HG02610 (cell line): ENCODE measurements around the gene MAP3K14.
"Not testable (repeated sequence)": the region's sequence is repeated elsewhere in the genome, so short reads cannot be mapped to it uniquely, and the experiment has no call there.

ENCODE experiments used
- ATAC-seq: cut with Tn5 transposase; IDR thresholded peaks from one replicate; pipeline ENCODE4 v1.9.1; 2021; ENCODE audit warnings: mild to moderate bottlenecking, moderate library complexity; ENCODE audit not compliant: unreplicated experiment

The MAP3K14 gene

DNA sequence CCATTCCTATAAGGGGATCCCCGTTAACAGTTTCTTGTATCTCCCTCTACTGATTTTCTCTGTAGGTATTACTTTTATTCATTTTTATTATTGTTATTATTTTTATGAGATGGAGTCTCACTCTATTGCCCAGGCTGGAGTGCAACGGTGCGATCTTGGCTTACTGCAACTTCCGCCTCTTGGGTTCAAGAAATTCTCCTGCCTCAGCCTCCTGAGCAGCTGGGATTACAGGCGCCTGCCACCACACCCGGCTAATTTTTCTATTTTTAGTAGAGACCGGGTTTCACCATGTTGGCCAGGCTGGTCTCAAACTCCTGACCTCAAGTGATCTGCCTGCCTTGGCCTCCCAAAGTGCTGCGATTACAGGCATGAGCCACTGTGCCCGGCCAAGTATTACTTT lies 14.6 kb downstream of the MAP3K14 start:
- not testable (repeated sequence) for ATAC-seq

DNA sequence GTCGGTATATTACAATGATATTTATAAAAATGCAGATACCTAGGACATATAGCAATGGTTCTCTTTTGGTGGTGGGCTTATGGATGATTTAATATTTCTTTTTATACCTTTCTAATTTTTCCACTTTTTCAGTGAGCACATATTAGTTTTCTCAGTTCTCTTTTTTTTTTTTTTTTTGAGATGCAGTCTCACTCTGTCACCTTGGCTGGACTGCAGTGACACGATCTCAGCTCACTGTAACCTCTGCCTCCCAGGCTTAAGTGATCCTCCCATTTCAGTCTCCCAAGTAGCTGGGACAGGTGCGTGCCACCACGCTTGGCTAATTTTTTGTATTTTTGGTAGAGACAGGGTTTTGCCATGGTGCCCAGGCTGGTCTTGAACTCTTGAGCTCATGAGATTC lies 15.1 kb downstream of the MAP3K14 start:
- no peak for ATAC-seq

DNA sequence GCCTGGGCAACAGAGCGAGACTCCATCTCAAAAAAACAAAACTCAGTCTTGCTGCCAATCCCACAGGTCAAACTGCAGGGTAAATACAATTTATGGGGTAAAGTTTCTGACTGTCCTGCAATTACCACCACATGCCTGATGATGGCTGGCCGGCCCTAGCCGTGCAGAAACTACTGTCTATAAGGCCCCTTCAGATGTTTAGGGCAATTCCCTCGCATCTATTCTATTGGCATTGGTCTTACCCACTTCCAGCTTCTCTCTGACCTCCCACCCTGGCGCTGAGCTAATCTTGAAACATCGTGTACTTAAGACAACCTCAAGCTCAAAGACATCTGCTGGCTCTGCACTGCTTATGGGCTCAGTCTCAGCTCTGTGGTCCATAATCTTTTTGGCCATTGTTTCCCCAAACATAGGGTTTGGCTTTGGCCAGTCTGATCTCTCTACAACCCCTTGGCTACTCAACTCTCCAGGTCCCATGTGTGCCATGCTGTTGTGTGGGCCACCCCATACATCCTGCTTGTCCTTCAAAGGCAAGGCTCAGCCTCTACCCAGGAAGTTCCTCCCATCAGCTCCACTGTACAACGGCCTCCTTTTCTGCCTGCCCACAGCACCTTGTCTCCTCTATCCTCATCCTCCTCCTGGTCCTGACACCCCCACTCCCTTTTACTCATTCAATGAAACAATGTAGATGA lies 16.6 kb downstream of the MAP3K14 start:
- no peak for ATAC-seq

DNA sequence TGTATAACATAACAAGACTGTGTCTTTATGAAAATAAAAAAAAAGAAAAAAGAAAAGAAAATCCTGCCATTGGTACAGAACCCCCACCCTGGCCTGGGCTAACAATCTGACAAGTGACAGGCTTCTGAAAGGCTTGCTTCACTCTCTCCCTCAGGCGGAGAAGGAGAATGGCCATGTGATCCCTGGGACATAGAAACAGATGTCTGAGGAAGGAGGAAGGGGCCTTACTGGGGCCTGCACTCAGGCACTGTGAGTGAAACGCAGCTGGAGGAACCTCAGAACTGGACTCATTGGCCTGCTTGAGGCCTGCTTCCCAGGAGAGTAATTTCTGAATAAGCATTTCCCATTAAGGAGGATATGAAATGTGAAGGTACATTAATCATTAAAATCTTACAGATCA lies 17.5 kb downstream of the MAP3K14 start:
- ATAC-seq, result no peak

DNA sequence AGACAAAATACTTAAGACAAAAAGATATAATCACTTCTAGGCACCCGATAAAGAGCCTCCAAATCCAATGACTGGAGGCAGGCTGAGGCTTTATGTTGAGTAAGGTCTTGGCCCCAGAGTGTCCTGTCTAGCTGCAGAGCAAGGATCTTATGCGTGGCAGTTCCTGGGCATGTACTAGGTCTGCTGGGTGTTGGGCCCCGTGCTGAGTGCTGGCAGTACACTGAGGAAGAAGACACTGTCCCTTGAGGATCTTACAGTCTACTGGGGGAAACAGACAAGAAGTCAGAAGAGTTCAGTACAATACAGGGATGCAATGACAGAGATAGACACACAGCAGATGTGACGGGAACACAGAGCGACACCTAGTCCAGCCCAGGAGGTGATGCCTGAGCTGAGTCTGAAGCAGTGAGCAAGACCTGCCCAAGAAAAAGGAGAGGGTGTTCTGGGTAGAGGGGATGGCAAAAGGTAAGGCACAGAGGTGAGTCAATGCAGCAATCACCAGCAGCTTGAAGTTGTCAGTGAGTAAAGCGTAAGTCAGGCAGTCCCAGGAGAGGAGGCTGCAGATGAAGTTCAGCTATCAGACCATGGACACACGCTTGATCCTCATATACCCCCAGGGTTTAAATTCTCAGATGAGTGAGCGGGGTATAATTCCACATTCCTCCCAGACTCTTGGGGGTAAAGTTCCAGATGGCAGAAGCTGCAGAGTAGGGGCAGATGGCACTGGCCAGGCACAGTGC lies 18.1 kb downstream of the MAP3K14 start:
- no peak for ATAC-seq

DNA sequence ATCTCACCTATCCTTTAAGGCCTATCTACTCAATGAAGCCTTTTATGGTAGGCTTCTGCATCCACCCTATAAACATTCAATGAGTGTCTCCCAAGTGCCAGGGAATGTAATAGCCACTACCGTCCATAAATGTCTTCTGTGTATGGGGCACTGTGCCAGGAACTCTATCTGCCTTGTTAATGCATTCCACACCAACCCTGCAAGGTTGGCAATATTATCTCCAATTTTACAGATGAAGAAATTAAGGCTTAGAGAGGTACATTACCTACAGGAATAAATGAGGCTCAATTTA lies 20.0 kb downstream of the MAP3K14 start:
- ATAC-seq, result no peak

DNA sequence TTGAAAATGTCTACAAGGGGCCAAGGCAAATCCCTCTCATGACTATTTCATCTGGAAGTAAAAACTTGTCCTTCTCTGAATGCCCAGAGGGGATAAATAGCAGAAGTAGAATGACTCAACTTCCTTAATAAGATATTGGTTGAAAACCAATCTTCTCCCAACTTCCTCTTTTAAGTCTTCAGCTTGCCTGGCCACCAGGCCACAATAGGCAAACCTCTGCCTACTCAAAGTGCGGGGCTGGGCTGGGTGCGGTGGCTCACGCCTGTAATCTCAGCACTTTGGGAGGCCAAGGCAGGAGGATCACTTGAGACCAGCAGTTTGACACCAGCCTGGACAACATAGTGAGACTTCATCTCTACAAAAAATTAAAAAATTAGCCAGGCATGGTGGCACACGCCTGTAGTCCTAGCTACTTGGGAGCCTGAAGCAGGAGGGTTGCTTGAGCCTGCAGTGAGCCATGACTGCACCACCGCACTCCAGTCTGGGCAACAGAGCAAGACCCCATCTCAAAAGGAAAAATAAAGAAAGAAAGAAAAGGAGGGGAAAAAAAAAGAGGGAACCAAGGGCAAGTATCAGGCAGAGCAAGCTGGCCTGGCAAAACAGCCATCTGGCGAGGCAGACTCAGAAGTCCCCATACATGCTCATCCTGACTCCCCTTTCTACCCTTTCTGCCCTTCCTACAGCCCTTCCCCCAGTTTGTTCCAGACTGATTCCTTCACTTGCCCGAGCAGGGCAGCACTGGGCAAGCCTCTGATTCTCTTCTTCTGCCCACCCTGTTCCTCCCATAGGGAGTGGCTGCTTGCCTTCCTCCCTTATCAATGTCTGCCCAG lies 20.6 kb downstream of the MAP3K14 start:
- ATAC-seq, result peak; percentile 38

DNA sequence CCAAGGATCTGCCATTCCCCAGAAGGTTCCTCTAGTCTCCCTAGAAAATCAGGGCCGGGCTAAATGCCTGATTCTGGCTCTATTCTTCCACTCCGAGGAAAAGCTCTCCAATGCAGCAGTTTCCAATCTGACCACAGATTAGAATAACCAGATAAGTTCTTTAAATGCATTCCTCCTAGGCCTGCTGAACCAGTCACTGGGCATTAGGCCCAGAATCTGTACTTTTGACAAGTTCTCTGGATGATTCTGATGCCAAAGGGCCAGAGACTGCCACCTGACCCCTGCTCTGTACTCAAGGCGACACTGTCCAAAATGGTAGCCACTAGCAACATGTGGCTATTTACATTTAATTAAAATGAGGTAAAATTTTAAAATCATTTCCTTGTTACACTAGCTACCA lies 22.3 kb downstream of the MAP3K14 start:
- no peak for ATAC-seq

DNA sequence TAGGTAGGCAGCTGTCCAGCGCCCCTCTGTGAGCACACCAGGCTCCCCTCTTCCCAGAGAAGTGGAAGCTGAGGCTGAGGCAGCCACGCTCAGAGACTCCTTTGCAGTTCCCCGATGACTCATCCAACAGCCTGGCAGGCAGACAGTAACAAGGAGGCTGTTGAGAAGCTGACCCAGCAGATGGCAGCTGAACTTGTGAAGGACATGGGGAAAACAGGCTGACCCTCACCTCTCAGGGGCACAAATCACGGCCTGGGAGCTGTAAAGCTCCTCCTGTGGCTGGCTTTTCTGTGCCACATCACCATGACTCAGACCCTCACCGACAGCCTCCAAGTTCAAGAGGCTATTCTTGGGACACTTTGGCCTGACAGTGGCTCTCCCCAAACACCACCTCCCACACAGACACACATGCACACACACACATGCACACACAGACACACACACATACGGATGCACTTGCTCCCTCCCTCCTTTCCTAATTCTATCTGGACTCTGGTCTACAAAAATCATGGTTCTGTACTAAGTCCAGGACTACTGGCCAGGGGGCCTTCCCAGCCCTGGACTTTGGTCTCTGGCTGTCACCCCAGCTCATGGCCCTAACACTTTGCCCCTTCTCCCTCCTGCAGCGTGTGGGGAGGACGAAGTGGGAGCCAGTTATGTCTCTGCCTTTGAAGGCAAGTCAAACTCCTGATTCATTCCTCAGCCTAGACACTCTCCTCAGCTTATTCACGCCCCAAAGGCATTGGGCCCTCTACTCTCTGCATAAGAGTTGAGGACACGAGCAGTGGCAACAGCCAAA lies 23.2 kb downstream of the MAP3K14 start:
- ATAC-seq, result no peak

DNA sequence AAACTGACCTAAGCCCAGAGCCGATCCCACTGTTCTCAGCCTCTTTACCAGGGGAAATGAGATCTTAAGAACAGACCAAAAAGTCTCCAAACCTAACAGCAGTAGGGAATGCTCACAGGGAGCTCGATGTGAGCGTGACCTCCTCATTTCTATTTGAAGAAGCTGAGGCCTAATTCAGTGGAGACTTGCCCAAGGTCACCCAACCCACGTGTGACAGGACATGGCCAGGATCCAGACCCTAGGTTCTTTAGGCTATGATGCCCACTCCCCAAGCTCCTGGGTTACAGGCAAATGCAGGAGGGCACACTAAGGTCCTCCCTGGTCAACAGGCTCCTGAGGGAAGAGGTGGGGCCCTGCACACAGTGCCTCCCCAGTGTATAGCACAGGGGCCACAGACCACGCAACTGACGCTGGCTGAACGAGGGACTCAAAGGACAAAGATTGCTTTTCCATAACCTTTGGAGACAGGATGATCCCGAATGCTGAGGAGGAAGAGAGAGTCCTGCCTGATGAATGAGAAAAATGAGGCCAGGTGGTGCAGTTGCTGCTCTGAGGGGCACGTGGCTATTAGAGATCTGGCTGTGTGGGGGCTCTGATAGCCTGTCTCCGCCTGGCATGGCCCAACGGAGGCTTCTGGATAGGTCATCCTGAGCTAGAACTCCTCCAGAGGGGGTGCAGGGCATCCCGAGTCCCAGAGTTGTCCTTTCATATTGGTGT lies 24.0 kb downstream of the MAP3K14 start:
- no peak for ATAC-seq

DNA sequence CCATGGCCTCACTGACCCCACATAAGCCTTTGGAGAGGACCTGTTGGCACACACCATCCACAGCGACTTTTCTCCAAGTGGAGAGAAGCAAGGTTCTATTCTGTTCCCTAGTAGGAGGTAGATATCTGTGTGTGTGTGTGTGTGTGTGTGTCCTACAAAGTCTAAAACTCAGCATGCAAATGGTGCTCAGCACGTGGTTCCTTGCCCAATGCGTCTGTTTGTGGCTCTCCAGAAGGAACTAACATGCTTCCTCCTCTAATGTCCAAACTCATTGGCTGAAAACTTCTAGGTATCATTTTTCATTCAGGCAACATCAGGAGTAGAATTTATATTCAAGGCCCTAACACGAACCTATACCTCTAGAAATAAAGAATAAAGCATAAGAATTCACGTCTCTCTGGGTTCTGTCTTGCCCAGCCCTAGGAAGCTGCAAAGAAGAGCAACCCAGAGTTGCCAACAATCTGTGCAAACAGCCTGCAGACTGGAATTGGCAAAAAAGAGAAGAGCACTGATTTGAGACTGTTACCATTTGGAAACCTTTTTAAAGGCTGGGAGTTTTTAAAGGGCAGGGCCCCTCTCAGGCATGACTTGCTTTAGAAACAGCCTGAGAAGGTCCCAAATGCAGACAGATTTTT lies 25.5 kb downstream of the MAP3K14 start:
- no peak for ATAC-seq

DNA sequence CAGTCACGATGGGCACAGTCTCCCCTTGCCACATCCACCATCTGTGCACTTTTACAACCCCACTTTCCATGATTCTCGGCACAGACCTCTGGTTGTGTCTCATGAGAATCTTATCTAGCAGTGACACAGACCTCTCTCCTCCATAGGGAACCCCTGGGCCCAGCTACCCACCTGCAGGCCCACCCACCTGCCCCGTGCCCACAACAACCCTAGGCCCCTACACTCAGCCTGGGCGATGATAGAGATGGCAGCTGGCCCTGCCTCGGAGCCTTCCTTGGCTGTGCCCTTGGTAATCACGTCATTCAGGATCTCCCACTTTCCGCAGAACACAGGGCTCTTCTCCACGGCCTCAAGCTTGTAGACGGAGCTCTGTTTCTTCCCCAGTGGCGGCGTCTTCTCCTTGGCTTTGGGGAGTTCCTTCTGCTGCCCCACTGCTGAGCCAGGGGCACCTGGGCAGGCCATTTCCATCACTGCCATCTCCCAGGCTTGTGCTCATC lies 26.5 kb downstream of the MAP3K14 start:
- ATAC-seq, result no peak

DNA sequence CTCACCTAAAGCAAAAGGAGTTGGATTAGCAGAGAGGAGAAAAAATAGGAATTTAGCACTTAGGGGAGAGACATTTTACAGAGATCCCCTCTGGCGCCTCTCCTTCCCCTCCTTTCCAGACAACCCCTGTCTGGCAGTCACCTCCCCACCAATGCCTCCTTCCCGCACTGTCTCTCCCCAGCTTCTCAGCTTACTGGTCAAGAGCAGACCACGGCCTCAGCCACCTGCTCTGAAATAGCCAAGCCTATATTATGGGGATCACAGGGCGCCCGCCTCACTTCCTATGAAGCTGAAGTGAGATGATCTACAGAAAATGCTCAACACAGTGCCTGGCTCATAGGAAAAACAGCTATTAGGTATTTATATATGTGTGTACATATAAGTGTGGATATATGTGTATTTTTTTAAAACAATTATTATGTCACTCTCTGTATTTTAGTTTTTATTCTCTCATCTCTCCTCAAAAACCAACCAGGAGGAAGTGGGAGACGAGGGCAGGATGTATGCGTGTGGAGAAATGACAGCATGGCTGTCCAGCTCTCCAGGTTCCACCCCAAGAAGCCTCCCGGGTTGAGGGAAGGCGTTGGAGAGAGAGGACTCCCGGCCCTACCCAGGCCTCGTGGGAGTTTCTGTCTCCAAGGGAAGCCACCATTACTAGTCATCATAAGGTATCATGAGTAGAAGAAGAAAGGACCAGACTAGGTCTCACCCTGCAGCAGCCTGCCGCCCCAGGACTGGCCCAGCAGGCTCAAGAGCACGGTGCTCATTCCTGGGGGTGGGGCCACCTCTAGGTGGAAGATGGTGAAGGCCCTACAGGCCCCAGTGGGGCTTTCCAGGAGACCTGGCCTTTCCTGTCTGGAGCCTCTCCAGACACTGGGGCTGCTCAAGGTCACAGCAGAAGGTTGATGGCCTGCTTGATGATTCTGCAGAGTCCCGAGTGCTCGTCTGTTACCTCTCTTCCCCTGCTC lies 27.2 kb downstream of the MAP3K14 start:
- no peak for ATAC-seq

DNA sequence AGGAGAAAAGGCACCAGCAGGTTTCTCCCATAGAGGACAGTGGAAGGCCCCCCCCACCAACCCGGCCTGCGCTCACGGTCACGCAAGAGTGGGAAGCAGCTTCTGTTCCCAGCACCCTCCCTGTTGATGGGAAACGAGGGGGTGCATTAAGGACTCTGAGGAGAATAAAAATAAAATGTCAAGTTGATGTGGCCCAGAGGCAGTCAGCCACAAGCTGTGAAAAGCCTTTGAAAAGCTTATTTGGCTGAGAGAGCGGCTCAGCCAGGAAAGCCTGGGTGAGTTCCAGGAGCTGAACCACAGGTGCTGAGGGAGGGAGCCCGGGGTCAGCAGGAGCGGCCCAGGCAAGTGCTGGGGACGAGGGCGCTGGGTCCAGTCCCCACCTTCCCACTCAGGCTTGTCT lies 28.0 kb downstream of the MAP3K14 start:
- ATAC-seq, result no peak

DNA sequence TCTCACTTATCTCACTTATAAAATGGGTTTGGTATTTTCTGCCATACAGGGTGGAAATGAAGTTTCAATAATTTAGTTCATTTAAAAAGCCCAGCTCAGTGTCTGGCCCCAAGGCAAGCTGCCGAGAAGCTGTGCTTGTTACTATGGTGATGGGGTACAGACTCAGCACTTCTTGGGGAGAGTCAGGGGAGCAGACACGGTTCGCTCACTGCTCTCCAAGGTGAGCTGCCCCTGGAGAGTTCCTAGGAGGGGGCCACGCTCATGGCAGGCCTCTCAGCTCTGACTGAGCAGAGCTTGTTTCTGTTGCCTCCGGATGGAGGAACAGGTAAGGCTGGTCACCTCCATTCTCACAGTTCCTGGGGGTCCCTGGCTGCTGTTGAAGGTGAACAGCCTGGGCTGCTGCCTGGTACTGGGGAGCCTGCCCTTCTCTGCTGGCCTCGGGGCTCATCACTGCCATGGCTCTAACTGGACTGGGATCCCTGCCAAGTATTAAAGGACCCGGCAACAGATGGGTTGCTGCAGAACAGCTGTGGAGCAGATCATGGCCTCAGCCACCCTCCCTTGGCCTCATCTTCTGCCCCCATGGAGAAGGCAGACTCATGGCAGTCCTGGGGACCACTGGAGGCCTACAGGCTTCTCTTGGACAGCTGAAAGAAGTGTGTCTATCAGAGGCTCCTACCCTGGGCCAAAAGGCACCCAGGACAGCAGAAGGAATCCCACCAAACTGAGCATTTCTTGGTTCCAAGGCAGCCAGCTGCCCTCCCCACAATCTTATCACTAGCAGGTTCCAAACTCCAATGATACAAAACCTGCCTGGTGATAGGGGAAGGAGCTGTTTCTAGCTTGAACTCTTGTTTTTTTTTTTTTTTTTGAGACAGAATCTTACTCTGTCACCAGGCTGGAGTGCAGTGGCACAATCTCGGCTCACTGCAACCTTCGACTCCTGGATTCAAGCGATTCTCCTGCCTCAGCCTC lies 29.0 kb downstream of the MAP3K14 start:
- no peak for ATAC-seq

DNA sequence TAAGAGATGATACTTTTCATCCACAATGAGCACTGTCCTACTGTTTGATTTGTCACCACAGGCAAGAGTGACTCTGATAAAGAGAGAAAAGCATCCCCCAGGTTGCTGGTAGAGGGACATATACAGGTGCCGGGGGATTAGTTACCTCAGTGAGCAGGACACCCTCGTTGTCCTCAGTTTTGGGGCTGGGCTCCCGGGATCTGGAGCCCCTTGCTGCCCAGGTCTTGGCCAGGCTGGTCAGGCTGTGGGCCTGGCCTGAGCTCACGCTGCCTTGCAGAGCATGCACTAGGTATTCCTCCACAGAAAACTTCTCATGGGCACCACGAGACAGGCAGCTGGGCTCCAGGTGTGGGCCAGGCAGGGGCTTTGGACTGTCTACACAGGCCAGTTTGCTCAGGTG lies 30.5 kb downstream of the MAP3K14 start:
- no peak for ATAC-seq
